LoVo (cell line): ENCODE data around the gene ABL2.
"Not testable (repeated sequence)": the region's sequence is repeated elsewhere in the genome, so short reads cannot be mapped to it uniquely, and the experiment has no call there.

Experiments
- DNase-seq: peaks from one replicate; pipeline ENCODE4 v3.0.0-alpha.2; 2016; ENCODE audit warnings: low spot score

The ABL2 gene

GRCh38 chr1:179213317-179213716 lies 16.2 kb downstream of the ABL2 start:
- not testable (repeated sequence) for DNase-seq

- DNase-seq: no peak
These were observed 20.6 kb downstream of the ABL2 start for GRCh38 chr1:179208681-179209477.

DNA sequence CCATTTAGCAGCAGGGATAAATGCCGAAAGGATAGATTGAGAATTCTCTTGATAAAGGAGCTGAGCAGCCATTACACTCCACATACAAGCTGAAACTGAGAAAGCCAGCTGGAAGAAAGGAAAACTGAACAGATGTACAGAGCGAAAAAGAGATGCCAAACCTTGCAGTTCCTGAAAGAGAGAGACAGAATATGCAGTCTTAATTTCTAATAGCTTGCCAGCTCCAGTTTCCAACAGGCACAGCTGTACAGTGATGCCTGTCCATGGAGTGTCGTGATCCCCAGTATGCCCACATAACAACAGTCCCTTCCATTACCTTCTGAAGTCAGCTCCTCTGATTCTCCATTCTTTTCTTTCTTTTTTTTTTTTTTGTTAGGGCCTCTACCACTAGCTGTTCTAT lies 22.7 kb downstream of the ABL2 start:
- no peak for DNase-seq

DNA sequence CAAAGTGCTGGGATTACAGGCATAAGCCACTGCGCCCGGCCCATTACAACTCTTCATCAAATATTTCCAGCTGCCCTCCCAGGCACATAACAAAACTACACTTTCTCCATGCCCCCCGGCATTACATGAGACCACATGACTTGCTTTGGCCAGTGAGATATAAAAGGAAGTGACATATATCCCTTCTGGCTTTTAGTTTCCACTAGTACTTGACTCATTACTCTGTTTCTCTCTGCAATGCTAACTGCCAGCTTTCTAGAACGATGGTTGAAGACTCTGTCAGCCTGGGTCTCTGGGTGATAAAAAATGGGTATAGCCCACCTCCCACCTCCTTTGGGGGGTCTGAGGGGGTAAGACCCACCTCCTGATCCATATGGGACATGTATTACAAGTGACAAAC lies 24.2 kb downstream of the ABL2 start:
- no peak for DNase-seq

DNA sequence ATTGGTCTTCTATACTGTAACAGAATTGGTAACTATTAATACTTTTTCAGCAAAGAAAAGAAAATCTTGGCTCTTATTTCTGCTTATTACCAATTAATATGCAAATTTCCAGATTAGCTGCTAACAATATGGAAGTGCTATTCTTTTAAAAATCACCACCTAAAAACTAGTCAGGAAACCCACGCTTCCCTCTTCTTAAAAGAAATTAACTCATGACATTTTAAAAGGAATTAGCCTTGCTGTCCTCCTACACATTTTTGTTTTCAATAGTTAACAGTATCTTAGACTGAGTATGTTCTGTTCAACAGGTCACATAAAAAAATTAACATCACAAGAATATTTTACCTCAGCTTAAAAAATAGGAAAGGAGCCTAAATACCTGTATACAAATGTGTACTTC lies 27.3 kb downstream of the ABL2 start:
- no peak for DNase-seq

- DNase-seq: no peak
These were observed 28.9 kb downstream of the ABL2 start for GRCh38 chr1:179200586-179200985.

- DNase-seq: no peak
These were observed 31.7 kb downstream of the ABL2 start for GRCh38 chr1:179197690-179198297.

GRCh38 chr1:179195857-179196256 lies 33.6 kb downstream of the ABL2 start:
- DNase-seq: not testable (repeated sequence)

- no peak for DNase-seq
These were observed 34.1 kb downstream of the ABL2 start for GRCh38 chr1:179195376-179195775.

GRCh38 chr1:179194068-179194537 lies 35.4 kb downstream of the ABL2 start:
- DNase-seq: no peak

- DNase-seq: no peak
These were observed 38.6 kb downstream of the ABL2 start for GRCh38 chr1:179190861-179191260.

DNA sequence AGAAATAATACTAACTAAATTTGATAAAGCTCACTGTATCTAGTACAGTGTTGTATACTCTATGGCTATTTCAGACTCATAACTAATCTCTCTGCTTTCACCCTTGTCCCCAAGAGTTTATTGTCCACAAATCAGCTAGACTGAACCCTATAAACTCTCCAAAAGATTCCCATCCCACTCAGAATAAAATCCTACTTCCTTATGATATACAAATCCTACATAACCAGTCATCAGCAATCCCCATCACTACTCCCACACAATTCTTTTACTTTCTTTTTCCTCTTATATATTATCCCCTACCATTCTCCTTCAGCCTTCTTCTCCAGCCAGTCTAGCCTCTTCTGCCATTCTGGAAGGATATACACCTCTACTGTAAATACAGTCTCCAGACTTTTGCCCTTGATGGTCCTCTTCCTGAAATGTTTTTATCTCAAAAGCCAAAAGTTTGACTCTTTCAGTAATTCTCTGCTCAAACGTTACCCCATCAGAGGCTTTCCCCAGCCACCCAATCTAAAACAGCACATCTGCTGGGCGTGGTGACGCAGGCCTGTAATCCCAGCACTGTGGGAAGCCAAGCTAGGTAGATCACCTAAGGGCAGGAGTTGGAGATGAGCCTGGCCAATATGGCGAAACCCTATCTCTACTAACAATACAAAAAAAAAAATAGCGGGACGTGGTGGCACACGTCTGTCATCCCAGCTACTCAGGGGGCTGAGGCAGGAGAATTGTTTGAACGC lies 41.6 kb downstream of the ABL2 start:
- no peak for DNase-seq

DNA sequence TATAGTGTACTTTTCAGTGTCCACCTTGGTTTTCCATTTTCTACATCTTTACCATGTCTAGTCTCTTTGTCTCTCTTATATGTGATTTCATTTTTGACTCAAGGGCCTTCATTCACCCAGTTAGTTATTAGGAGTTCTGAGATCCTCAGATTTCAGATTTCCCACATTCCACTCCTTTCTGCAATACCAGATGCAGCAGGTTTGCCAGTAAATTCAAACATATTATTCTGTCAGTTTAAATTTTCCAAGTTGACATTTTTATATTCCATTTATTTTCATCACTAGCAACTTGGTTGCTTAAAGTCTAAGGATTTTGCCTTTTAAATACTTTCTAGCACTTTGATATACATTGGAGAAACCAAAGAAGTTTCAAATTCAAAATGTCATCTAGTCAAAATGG lies 42.4 kb downstream of the ABL2 start:
- DNase-seq: no peak

- no peak for DNase-seq
These were observed 45.1 kb downstream of the ABL2 start for GRCh38 chr1:179184403-179184802.

- no peak for DNase-seq
These were observed 45.6 kb downstream of the ABL2 start for GRCh38 chr1:179183857-179184256.

GRCh38 chr1:179178950-179179349 lies 50.5 kb downstream of the ABL2 start:
- DNase-seq: no peak

- DNase-seq: no peak
These were observed 51.3 kb downstream of the ABL2 start for GRCh38 chr1:179178183-179178582.

- no peak for DNase-seq
These were observed 51.9 kb downstream of the ABL2 start for GRCh38 chr1:179177615-179178014.

DNA sequence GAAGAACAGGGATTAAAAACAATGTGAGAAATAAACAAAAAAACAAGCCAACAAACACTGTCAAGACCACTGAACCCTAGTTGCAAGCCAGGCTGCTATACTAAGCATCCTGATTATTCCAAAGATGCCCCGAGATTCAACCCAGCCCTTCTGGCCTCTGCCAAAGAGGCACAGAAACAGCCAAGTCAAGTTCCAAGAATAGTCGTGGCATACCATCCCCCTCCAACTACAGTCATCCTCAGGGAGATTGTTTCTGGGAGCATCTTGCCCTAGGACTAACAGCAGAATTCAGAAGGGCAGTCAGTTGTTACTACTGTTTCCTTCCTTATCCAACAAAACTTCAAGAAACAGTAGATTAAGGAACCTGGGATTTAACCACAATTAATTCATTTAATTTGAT lies 52.3 kb downstream of the ABL2 start:
- no peak for DNase-seq

- DNase-seq: no peak
These were observed 54.3 kb downstream of the ABL2 start for GRCh38 chr1:179175011-179175841.

GRCh38 chr1:179170468-179170770 lies 59.1 kb downstream of the ABL2 start:
- DNase-seq: not testable (repeated sequence)
